HG03432 (cell line): ENCODE results near the gene SH3BGR.
"Not testable (repeated sequence)": the region's sequence is repeated elsewhere in the genome, so short reads cannot be mapped to it uniquely, and the experiment has no call there.

Experiments used
- ATAC-seq: cut with Tn5 transposase; IDR thresholded peaks from one replicate; pipeline ENCODE4 v1.9.1; 2021; ENCODE audit warnings: mild to moderate bottlenecking, moderate library complexity; ENCODE audit not compliant: unreplicated experiment

Gene SH3BGR

GRCh38 chr21:39538453-39539042 is 86.8 kb downstream of the SH3BGR start:
- ATAC-seq: no peak

- ATAC-seq: not testable (repeated sequence)
Measured at GRCh38 chr21:39540367-39540766, 88.6 kb downstream of the SH3BGR start.

GRCh38 chr21:39542736-39543135 is 91.0 kb downstream of the SH3BGR start:
- ATAC-seq: no peak

- no peak for ATAC-seq
Measured at GRCh38 chr21:39546522-39546921, 94.8 kb downstream of the SH3BGR start.

DNA sequence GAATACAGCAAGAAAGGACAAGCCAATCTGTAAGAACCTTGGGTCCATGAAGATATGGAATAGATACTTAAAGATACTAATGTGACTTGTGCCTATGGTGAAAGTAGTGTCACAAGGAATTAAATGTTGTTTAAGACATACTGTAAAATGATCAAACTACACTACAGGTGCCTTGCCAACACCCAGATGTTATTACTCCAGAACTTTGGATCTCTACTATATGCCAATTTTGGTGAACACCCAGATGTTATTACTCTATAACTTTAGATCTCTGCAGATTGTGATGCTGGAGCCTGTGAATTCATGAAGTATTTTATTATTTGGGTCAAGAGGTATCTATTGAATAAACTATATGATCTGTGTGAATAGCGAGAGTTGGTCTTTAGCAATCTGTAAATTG is 101.1 kb downstream of the SH3BGR start:
- ATAC-seq: no peak

DNA sequence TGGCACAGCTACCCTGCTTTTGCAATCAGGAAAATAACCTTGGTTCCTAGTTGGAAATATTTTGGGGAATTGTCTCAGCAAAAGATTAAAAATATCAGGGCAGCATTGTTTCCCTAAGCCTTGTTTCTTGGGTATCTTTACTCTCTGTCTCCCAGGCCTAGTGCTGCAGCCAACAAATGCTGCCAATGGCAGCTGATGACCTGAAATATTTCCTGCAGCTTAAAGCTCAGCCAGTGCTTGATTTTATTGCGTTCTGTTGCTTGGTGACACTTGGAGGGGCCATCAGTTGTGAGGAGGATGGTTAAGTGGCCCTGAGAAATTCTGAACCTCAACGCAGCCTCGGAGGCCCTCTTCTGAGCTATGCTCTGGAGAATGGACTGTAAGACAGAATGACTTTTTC is 101.6 kb downstream of the SH3BGR start:
- no peak for ATAC-seq

GRCh38 chr21:39555911-39556590 is 104.3 kb downstream of the SH3BGR start:
- no peak for ATAC-seq

GRCh38 chr21:39559511-39559910 is 107.7 kb downstream of the SH3BGR start:
- no peak for ATAC-seq

DNA sequence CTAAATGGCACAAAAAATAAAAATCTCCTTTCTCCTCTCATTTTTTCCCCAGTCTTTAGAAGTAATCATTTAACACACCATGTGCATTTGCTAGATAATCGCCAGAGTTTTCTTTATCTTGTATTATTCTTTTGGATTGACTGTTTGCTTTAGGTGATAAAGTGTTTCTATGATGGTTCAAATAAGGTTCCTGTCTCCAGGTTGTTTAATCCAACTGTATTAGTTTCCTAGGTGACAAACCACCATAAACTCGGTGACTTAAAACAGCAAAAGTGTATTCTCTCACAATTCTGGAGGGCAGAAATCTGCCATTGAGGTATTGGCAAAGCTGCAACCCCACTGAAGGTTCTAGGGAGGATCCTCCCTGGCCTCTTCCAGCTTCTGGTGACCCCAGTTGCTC is 109.4 kb downstream of the SH3BGR start:
- no peak for ATAC-seq

GRCh38 chr21:39562791-39563770 is 111.3 kb downstream of the SH3BGR start:
- no peak for ATAC-seq

DNA sequence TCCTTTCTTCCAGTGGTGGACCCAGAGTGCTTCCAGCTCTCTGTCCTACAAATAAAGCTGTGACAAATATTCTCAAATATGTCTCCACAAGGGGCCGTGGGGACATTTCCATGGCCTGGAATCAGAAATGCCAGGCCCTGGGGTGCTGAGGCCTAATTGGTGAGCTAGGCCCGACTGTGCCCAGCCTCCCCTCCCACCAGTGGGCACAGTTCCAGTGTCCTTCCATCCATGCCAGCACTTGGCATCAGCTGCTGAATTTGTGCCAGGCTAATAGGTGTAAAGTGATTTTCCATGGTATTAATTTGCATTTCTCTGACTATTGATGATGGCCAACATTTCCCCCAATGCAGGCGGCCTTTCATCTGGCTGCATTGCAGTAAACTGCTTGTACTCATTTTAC is 112.4 kb downstream of the SH3BGR start:
- ATAC-seq: no peak
